ENCODE data around the gene CRACDL. TPM values are rescaled to one million over a fixed set of nuclear protein-coding genes. Genes with fewer than 3 reads are reported as not detected.

CRACDL gene
- total and polyA plus RNA-seq, 2 of the 13 experiments (the other 11 are each of a cell fraction or from before 2014, with no cell fraction given): 0.15 to 0.26 TPM

DNA sequence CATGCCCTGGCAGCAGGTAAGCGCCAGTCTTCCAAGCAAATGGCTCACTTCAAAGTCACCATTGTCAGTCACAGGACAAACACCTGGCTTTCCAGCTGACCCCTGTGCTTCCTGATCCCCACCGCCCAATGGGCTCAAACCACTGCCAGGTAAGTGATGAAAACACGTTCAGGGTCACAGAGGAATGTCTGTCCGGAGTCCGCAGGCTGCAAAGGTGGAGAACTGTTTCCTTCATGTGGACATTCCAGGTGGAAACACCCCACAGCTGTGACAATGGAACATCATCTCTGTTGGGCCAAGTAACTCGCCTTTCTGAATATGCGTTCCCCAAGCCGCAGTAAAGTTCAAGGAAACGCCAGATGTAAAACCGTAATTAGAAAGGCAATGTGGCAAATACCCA lies 86.0 kb downstream of the CRACDL start:
- CTCF ChIA-PET (ENCODE audit: low intra/inter-chr PET ratio, low total read pairs): no interaction called here

More for the DNA sequence above, 86.0 kb downstream of the CRACDL start:
- DNase-seq (ENCODE audit: low spot score): no peak
- POLR2A ChIA-PET: no interaction called here
- in situ Hi-C loops (cut with HindIII; ENCODE audit: extremely low pct_ligation_motif_present, low pct_unique_long_range_greater_than_20kb) (no loop called here), intact Hi-C loops (cut with micrococcal nuclease; ENCODE audit: unreplicated experiment) (no loop called here)
- peak; percentile 49 for ATAC-seq
- H3K27ac ChIP-seq (ENCODE audit: extremely low read length, insufficient read depth, low read length): no peak overlapping the region
- H3K4me1 ChIP-seq (ENCODE audit: insufficient read depth, low read length): peaks cover 18% of the 10 kb centered on the region
- peaks cover 0 to 9% of the 10 kb centered on the region in 2 experiments; a peak in 1 of 5 replicates for H3K27me3 ChIP-seq (ENCODE audit: control insufficient read depth in 1 of 2, insufficient read depth in 2 of 2, low read length in 2 of 2)
- no peak overlapping the region for H3K4me3 ChIP-seq (replicated peaks in 1 of 3; ENCODE audit: insufficient read depth in 1 of 3, low read depth in 2 of 3, low read length in 3 of 3)
- no peaks in the 10 kb centered on the region for H3K36me3 ChIP-seq (replicated peaks in 1 of 2; ENCODE audit: control insufficient read depth in 1 of 2, insufficient read depth in 2 of 2, low read length in 2 of 2)
- H2AFZ ChIP-seq (ENCODE audit: low read length): no peak overlapping the region
- no peak for TF ChIP-seq SOX13 (IDR thresholded peaks at IDR 0.05)
- TF ChIP-seq SOX13 (CRISPR knock-in tag; conservative IDR thresholded peaks at IDR 0.05 in 1 of 2, IDR thresholded peaks at IDR 0.05 in 1 of 2): 0 out of 4 replicates have a peak, but pooled peaks of 1 of the 2 experiments have one; percentile 14
- TF ChIP-seq, protein P1, sequence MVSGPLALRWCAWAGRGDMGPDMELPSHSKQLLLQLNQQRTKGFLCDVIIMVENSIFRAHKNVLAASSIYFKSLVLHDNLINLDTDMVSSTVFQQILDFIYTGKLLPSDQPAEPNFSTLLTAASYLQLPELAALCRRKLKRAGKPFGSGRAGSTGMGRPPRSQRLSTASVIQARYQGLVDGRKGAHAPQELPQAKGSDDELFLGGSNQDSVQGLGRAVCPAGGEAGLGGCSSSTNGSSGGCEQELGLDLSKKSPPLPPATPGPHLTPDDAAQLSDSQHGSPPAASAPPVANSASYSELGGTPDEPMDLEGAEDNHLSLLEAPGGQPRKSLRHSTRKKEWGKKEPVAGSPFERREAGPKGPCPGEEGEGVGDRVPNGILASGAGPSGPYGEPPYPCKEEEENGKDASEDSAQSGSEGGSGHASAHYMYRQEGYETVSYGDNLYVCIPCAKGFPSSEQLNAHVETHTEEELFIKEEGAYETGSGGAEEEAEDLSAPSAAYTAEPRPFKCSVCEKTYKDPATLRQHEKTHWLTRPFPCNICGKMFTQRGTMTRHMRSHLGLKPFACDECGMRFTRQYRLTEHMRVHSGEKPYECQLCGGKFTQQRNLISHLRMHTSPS (CRISPR knock-in tag; IDR thresholded peaks at IDR 0.05; ENCODE audit: low read depth): peak; percentile 62; the same call in 1 of the 2 replicates
- TF ChIP-seq HOXA3 (CRISPR knock-in tag; IDR thresholded peaks at IDR 0.05): 0 out of 2 replicates have a peak, but pooled peaks have one; percentile 11
- TF ChIP-seq HNF4A (CRISPR knock-in tag; IDR thresholded peaks at IDR 0.05): peak; percentile 30; the same call in 1 of the 2 replicates
- TF ChIP-seq, protein P2, sequence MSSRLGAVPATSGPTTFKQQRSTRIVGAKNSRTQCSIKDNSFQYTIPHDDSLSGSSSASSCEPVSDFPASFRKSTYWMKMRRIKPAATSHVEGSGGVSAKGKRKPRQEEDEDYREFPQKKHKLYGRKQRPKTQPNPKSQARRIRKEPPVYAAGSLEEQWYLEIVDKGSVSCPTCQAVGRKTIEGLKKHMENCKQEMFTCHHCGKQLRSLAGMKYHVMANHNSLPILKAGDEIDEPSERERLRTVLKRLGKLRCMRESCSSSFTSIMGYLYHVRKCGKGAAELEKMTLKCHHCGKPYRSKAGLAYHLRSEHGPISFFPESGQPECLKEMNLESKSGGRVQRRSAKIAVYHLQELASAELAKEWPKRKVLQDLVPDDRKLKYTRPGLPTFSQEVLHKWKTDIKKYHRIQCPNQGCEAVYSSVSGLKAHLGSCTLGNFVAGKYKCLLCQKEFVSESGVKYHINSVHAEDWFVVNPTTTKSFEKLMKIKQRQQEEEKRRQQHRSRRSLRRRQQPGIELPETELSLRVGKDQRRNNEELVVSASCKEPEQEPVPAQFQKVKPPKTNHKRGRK (CRISPR knock-in tag; IDR thresholded peaks at IDR 0.05): no peak
- no peak for TF ChIP-seq ZNF781 (CRISPR knock-in tag; IDR thresholded peaks at IDR 0.05; ENCODE audit: borderline replicate concordance, not compliant biosample characterization)
- TF ChIP-seq ZEB1 (IDR thresholded peaks at IDR 0.05; ENCODE audit: insufficient replicate concordance, low read depth): peak; percentile 68
- TF ChIP-seq, protein P3, sequence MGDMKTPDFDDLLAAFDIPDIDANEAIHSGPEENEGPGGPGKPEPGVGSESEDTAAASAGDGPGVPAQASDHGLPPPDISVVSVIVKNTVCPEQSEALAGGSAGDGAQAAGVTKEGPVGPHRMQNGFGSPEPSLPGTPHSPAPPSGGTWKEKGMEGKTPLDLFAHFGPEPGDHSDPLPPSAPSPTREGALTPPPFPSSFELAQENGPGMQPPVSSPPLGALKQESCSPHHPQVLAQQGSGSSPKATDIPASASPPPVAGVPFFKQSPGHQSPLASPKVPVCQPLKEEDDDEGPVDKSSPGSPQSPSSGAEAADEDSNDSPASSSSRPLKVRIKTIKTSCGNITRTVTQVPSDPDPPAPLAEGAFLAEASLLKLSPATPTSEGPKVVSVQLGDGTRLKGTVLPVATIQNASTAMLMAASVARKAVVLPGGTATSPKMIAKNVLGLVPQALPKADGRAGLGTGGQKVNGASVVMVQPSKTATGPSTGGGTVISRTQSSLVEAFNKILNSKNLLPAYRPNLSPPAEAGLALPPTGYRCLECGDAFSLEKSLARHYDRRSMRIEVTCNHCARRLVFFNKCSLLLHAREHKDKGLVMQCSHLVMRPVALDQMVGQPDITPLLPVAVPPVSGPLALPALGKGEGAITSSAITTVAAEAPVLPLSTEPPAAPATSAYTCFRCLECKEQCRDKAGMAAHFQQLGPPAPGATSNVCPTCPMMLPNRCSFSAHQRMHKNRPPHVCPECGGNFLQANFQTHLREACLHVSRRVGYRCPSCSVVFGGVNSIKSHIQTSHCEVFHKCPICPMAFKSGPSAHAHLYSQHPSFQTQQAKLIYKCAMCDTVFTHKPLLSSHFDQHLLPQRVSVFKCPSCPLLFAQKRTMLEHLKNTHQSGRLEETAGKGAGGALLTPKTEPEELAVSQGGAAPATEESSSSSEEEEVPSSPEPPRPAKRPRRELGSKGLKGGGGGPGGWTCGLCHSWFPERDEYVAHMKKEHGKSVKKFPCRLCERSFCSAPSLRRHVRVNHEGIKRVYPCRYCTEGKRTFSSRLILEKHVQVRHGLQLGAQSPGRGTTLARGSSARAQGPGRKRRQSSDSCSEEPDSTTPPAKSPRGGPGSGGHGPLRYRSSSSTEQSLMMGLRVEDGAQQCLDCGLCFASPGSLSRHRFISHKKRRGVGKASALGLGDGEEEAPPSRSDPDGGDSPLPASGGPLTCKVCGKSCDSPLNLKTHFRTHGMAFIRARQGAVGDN (CRISPR knock-in tag; IDR thresholded peaks at IDR 0.05): peak; percentile 27; the same call in 1 of the 2 replicates
- TF ChIP-seq ZNF317 (CRISPR knock-in tag; IDR thresholded peaks at IDR 0.05): peak; percentile 79; the same call in 1 of the 2 replicates
- no peaks in the 10 kb centered on the region for H3K79me2 ChIP-seq (ENCODE audit: insufficient read depth, low read length)
- no peaks in the 10 kb centered on the region for H4K20me1 ChIP-seq (ENCODE audit: insufficient read depth, low read length)
- peak overlapping the region; percentile 36; the same call in 1 of the 2 replicates for H3K4me2 ChIP-seq (ENCODE audit: low read depth, low read length)
- FAIRE-seq: no peak
- no TSS peak for BruUV-seq (replicated peaks)
- no peaks in the 10 kb centered on the region for H3K9me3 ChIP-seq (ENCODE audit: low read length)
- 51% methylated on average over 9 of the region's 10 CpGs for WGBS (ENCODE audit: low lambda C conversion rate)
- H3K9ac ChIP-seq (ENCODE audit: insufficient read depth, low read depth, low read length): no peak overlapping the region
